ENCODE data around the gene FBXO40.

- TF ChIP-seq CTCF (IDR thresholded peaks at IDR 0.05; ENCODE audit: poor library complexity) = no peak
- no peak for TF ChIP-seq EZH2phosphoT487 (IDR thresholded peaks at IDR 0.05; ENCODE audit: low read depth, severe bottlenecking, unreplicated experiment)
- TF ChIP-seq EZH2 (IDR thresholded peaks at IDR 0.05; ENCODE audit: borderline replicate concordance) = no peak
Observed at GRCh38 chr3:121595765-121596406, 2.7 kb downstream of the FBXO40 start.

Measured in hepatocyte (in vitro differentiated cells).